H1 (cell line): ENCODE results near the gene FLVCR1. TPM values are rescaled to one million over a fixed set of nuclear protein-coding genes. Genes with fewer than 3 reads are reported as not detected.

Experiments
- CBX8 ChIP-seq: fragments of 300-800, 300-1000 bp; sonication (generic); IDR thresholded peaks from 2 replicates; pipeline ENCODE4 v1.7.1; 2016; ENCODE audit warnings: low read depth, low read length, borderline replicate concordance
- CHD1 ChIP-seq: IDR thresholded peaks from 2 replicates; pipeline ENCODE4 v1.6.1; 2012; ENCODE audit warnings: low read depth, low read length, improper control_type of control experiment
- CREB1 ChIP-seq: IDR thresholded peaks from 2 replicates; pipeline ENCODE4 v1.6.1; 2012; ENCODE audit warnings: inconsistent platforms
- EP300 ChIP-seq, 2 experiments: IDR thresholded peaks; 1 replicate in 1 of 2; 2 replicates in 1 of 2; pipeline ENCODE4 v1.6.1; 2011 to 2012; ENCODE audit warnings: low read depth in 2 of 2, low read length in 2 of 2, mild to moderate bottlenecking in 2 of 2, borderline replicate concordance in 1 of 2, inconsistent platforms in 1 of 2, moderate library complexity in 1 of 2
- EZH2 ChIP-seq: fragments of 200-600 bp; sonication (generic); IDR thresholded peaks from 2 replicates; pipeline ENCODE4 v1.7.1; 2012; ENCODE audit warnings: low read depth, mild to moderate bottlenecking, moderate library complexity, low read length, inconsistent platforms; ENCODE audit not compliant: severe bottlenecking
- JUN ChIP-seq: IDR thresholded peaks from 2 replicates; pipeline ENCODE4 v1.6.1; 2011; ENCODE audit warnings: low read depth, mild to moderate bottlenecking, improper control_type of control experiment, low read length
- SIX5 ChIP-seq: IDR thresholded peaks from 2 replicates; pipeline ENCODE4 v1.6.1; 2011; ENCODE audit warnings: mild to moderate bottlenecking, low read depth, low read length
- TCF12 ChIP-seq: IDR thresholded peaks from 2 replicates; pipeline ENCODE4 v1.6.1; 2011; ENCODE audit warnings: low read depth, mild to moderate bottlenecking, low read length
- YY1 ChIP-seq: IDR thresholded peaks from 2 replicates; pipeline ENCODE4 v1.6.1; 2011; ENCODE audit warnings: low read depth, mild to moderate bottlenecking, low read length
- polyA plus RNA-seq, 7 experiments: library from polyadenylated mRNA; depleted of rRNA in 3 of 7; stranded (reverse) in 5 of 7; unstranded in 2 of 7; fragments of >200 nt in 5 of 7; fragments of 200-250 nt in 2 of 7; gene quantifications; 1 replicate in 5 of 7; 2 replicates in 1 of 7; 4 replicates in 1 of 7; pipeline versions ENCODE4 v1.2.1 to v1.2.3, GENCODE V29; 2011 to 2013; ENCODE audit warnings: missing spikeins in 2 of 7, mixed read lengths in 2 of 7
- total RNA-seq: library from RNA; stranded (reverse); fragmentation: NEBNext Ultra II Directional; extraction: Animal tissue kit (Norgen Biotek cat#: 25700); gene quantifications from 2 replicates; pipeline ENCODE4 v1.2.1, GENCODE V29; 2021
- TF ChIP-seq, protein P1 (sequence below): IDR thresholded peaks from 2 replicates; pipeline ENCODE4 v1.6.1; 2011; ENCODE audit warnings: low read depth, mild to moderate bottlenecking, low read length; ENCODE audit not compliant: insufficient read depth
- TF ChIP-seq, protein P2 (sequence below): fragments of 300-600 bp; sonication (generic); IDR thresholded peaks from 2 replicates; pipeline ENCODE4 v1.7.1; 2012; ENCODE audit warnings: low read length, moderate library complexity, mild to moderate bottlenecking, inconsistent platforms; ENCODE audit not compliant: insufficient replicate concordance

FLVCR1 gene
- total and polyA plus RNA-seq, 2 of the 8 experiments (the other 6 are each of a cell fraction or from before 2014, with no cell fraction given), result 31.8 to 75.7 TPM

DNA sequence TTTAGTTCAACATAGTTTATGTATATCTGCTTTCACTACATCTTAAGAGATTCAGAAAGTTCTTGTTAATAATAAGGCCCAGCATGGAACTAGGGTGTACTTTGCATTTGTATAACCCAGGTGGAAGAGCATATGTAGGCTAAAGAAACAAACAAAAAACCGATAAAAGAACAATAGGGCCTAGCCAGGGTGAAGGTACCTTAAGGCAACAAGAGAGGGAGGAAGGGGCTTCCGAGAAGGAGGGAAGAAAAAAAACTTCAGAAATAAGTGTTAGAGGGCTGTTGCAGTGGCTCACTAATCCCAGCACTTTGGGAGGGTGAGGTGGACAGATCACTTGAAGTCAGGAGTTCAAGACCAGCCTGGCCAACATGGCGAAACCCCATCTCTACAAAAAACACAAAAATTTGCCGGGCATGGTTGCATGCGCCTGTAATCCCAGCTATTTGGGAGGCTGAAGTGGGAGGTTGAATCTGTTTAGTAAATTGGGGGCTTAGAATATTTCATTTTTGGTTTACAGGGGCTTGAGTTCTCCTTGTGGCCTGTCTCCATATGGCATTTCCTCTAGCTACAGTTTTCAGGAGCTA lies 5.9 kb upstream of the FLVCR1 start (continued):
- TF ChIP-seq SIX5, result no peak
- no peak for TF ChIP-seq JUN
- TF ChIP-seq YY1, result no peak
- peak in 1 of 2 experiments; percentile 41; a peak in 1 of 3 replicates for TF ChIP-seq EP300 (IDR thresholded peaks at IDR 0.05; ENCODE audit: borderline replicate concordance in 1 of 2, low read depth in 2 of 2, low read length in 2 of 2)
- no peak for TF ChIP-seq CBX8
- TF ChIP-seq, protein P1, sequence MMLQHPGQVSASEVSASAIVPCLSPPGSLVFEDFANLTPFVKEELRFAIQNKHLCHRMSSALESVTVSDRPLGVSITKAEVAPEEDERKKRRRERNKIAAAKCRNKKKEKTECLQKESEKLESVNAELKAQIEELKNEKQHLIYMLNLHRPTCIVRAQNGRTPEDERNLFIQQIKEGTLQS, result no peak
- TF ChIP-seq EZH2, result no peak
- no peak for TF ChIP-seq CREB1
- no peak for TF ChIP-seq CHD1
- TF ChIP-seq, protein P2, sequence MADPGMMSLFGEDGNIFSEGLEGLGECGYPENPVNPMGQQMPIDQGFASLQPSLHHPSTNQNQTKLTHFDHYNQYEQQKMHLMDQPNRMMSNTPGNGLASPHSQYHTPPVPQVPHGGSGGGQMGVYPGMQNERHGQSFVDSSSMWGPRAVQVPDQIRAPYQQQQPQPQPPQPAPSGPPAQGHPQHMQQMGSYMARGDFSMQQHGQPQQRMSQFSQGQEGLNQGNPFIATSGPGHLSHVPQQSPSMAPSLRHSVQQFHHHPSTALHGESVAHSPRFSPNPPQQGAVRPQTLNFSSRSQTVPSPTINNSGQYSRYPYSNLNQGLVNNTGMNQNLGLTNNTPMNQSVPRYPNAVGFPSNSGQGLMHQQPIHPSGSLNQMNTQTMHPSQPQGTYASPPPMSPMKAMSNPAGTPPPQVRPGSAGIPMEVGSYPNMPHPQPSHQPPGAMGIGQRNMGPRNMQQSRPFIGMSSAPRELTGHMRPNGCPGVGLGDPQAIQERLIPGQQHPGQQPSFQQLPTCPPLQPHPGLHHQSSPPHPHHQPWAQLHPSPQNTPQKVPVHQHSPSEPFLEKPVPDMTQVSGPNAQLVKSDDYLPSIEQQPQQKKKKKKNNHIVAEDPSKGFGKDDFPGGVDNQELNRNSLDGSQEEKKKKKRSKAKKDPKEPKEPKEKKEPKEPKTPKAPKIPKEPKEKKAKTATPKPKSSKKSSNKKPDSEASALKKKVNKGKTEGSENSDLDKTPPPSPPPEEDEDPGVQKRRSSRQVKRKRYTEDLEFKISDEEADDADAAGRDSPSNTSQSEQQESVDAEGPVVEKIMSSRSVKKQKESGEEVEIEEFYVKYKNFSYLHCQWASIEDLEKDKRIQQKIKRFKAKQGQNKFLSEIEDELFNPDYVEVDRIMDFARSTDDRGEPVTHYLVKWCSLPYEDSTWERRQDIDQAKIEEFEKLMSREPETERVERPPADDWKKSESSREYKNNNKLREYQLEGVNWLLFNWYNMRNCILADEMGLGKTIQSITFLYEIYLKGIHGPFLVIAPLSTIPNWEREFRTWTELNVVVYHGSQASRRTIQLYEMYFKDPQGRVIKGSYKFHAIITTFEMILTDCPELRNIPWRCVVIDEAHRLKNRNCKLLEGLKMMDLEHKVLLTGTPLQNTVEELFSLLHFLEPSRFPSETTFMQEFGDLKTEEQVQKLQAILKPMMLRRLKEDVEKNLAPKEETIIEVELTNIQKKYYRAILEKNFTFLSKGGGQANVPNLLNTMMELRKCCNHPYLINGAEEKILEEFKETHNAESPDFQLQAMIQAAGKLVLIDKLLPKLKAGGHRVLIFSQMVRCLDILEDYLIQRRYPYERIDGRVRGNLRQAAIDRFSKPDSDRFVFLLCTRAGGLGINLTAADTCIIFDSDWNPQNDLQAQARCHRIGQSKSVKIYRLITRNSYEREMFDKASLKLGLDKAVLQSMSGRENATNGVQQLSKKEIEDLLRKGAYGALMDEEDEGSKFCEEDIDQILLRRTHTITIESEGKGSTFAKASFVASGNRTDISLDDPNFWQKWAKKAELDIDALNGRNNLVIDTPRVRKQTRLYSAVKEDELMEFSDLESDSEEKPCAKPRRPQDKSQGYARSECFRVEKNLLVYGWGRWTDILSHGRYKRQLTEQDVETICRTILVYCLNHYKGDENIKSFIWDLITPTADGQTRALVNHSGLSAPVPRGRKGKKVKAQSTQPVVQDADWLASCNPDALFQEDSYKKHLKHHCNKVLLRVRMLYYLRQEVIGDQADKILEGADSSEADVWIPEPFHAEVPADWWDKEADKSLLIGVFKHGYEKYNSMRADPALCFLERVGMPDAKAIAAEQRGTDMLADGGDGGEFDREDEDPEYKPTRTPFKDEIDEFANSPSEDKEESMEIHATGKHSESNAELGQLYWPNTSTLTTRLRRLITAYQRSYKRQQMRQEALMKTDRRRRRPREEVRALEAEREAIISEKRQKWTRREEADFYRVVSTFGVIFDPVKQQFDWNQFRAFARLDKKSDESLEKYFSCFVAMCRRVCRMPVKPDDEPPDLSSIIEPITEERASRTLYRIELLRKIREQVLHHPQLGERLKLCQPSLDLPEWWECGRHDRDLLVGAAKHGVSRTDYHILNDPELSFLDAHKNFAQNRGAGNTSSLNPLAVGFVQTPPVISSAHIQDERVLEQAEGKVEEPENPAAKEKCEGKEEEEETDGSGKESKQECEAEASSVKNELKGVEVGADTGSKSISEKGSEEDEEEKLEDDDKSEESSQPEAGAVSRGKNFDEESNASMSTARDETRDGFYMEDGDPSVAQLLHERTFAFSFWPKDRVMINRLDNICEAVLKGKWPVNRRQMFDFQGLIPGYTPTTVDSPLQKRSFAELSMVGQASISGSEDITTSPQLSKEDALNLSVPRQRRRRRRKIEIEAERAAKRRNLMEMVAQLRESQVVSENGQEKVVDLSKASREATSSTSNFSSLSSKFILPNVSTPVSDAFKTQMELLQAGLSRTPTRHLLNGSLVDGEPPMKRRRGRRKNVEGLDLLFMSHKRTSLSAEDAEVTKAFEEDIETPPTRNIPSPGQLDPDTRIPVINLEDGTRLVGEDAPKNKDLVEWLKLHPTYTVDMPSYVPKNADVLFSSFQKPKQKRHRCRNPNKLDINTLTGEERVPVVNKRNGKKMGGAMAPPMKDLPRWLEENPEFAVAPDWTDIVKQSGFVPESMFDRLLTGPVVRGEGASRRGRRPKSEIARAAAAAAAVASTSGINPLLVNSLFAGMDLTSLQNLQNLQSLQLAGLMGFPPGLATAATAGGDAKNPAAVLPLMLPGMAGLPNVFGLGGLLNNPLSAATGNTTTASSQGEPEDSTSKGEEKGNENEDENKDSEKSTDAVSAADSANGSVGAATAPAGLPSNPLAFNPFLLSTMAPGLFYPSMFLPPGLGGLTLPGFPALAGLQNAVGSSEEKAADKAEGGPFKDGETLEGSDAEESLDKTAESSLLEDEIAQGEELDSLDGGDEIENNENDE, result peak; percentile 54
- peak; percentile 86; the same call in 1 of the 2 replicates for TF ChIP-seq TCF12
